Trophoblast cell (in vitro differentiated cells and primary cell): ENCODE results near the gene SMAD3.

Source experiments
- DNase-seq, 2 donors: peaks; one replicate each; pipeline ENCODE4 v3.0.0-alpha.2; 2016
- H2AFZ ChIP-seq: 2 replicates; pipeline ENCODE4 v1.6.1; 2013; ENCODE audit warnings: low read length, moderate library complexity, mild to moderate bottlenecking; ENCODE audit not compliant: insufficient read depth, poor library complexity
- H2AK5ac ChIP-seq: 2 replicates; pipeline ENCODE4 v1.6.1; 2013; ENCODE audit warnings: mild to moderate bottlenecking, low read length
- H2BK120ac ChIP-seq: 2 replicates; pipeline ENCODE4 v1.6.1; 2013; ENCODE audit warnings: low read length, mild to moderate bottlenecking, moderate library complexity; ENCODE audit not compliant: insufficient read depth, poor library complexity
- H2BK12ac ChIP-seq: 2 replicates; pipeline ENCODE4 v1.6.1; 2013; ENCODE audit warnings: mild to moderate bottlenecking, low read length, moderate library complexity
- H2BK5ac ChIP-seq: 2 replicates; pipeline ENCODE4 v1.6.1; 2013; ENCODE audit warnings: low read length, low read depth, moderate library complexity, mild to moderate bottlenecking; ENCODE audit not compliant: poor library complexity
- H3K14ac ChIP-seq: 2 replicates; pipeline ENCODE4 v1.6.1; 2013; ENCODE audit warnings: mild to moderate bottlenecking, low read length
- H3K18ac ChIP-seq: 2 replicates; pipeline ENCODE4 v1.6.1; 2013; ENCODE audit warnings: mild to moderate bottlenecking, low read length
- H3K23ac ChIP-seq: 2 replicates; pipeline ENCODE4 v1.6.1; 2013; ENCODE audit warnings: low read length
- H3K27ac ChIP-seq: 2 replicates; pipeline ENCODE4 v1.5.1; 2013; ENCODE audit warnings: low read depth, mild to moderate bottlenecking, inconsistent platforms, low read length, moderate library complexity
- H3K27me3 ChIP-seq: 2 replicates; pipeline ENCODE4 v1.6.1; 2013; ENCODE audit warnings: inconsistent platforms, mild to moderate bottlenecking, low read length, moderate library complexity; ENCODE audit not compliant: insufficient read depth
- H3K36me3 ChIP-seq, 2 experiments: 1 replicate in 1 of 2; 2 replicates in 1 of 2; pipeline ENCODE4 v1.6.1; 2013; ENCODE audit warnings: low read length in 2 of 2, mild to moderate bottlenecking in 2 of 2, moderate library complexity in 1 of 2; ENCODE audit not compliant: insufficient read depth in 2 of 2, control insufficient read depth in 1 of 2
- H3K4ac ChIP-seq: 2 replicates; pipeline ENCODE4 v1.6.1; 2013; ENCODE audit warnings: low read depth, mild to moderate bottlenecking, low read length, moderate library complexity
- H3K4me1 ChIP-seq, 2 experiments: 1 replicate in 1 of 2; 2 replicates in 1 of 2; pipeline ENCODE4 v1.6.1; 2013; ENCODE audit warnings: low read length in 2 of 2, mild to moderate bottlenecking in 2 of 2, moderate library complexity in 1 of 2; ENCODE audit not compliant: insufficient read depth in 2 of 2, control insufficient read depth in 1 of 2
- H3K4me2 ChIP-seq: 2 replicates; pipeline ENCODE4 v1.6.1; 2013; ENCODE audit warnings: inconsistent platforms, mild to moderate bottlenecking, low read length, moderate library complexity
- H3K4me3 ChIP-seq: 2 replicates; pipeline ENCODE4 v1.5.1; 2013; ENCODE audit warnings: mild to moderate bottlenecking, low read depth, low read length, inconsistent platforms
- H3K79me1 ChIP-seq: one replicate; pipeline ENCODE4 v1.6.1; 2013; ENCODE audit warnings: low read length
- H3K79me2 ChIP-seq: 2 replicates; pipeline ENCODE4 v1.6.1; 2013; ENCODE audit warnings: low read length, mild to moderate bottlenecking; ENCODE audit not compliant: control insufficient read depth, insufficient read depth, poor library complexity
- H3K9ac ChIP-seq: 2 replicates; pipeline ENCODE4 v1.6.1; 2013; ENCODE audit warnings: mild to moderate bottlenecking, low read length
- H3K9me3 ChIP-seq: 2 replicates; pipeline ENCODE4 v1.6.1; 2013; ENCODE audit warnings: low read depth, mild to moderate bottlenecking, control low read depth, inconsistent platforms, low read length; ENCODE audit not compliant: insufficient read depth
- H4K12ac ChIP-seq: 2 replicates; pipeline ENCODE4 v1.6.1; 2013; ENCODE audit warnings: low read depth, mild to moderate bottlenecking, low read length, moderate library complexity
- H4K8ac ChIP-seq: 2 replicates; pipeline ENCODE4 v1.6.1; 2013; ENCODE audit warnings: low read depth, mild to moderate bottlenecking, low read length, moderate library complexity
- H4K91ac ChIP-seq: one replicate; pipeline ENCODE4 v1.6.1; 2013; ENCODE audit warnings: low read depth, mild to moderate bottlenecking, low read length, moderate library complexity
- WGBS: extraction: QIAGEN DNeasy Blood & Tissue Kit; methylation state at CpG from one replicate; pipeline ENCODE4 v1.1.7; 2013; ENCODE audit warnings: missing lambda C conversion rate; ENCODE audit not compliant: insufficient read length, insufficient coverage; ENCODE audit errors: extremely low coverage; 5-methylcytosine and 5-hydroxymethylcytosine counted together

The SMAD3 gene

DNA sequence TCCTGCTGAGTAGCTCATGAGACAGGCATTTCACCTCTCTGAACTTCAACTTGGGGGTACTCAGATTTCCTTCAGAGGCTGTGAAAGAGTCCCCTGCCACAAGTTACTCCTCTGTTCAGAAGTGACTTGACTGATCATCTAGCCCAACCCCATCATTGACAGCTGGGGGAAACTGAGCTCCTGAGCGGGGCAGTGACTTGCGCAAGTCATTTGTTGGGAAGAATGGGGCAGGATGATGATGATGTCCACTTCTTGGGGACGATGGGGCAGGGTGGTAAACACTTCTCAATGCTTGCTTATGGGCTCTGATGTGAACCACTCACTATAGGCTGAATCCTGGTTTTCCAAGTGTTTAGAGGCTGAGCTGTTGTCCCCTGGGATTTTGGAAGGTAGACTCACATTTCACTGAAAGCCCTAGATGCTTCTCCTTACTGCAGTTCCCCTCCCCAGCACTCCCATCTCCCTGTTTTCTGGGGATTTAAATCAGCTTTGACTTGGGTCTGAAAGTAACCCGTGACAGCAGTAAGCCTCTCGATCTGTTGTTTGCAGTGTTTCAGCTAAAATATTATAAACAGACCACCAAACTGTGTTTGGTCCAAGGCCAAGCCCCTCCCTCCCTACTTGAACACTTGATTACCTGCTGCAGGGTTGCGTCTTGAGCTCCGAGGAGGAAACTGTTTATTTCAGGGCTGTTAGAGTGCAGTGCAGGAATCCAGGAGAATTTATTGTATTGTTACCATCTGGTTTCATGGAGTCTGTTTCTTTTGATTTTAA, 25.1 kb downstream of the SMAD3 start:
- no peak overlapping the region for H3K14ac ChIP-seq
- H3K18ac ChIP-seq: peak overlapping the region; percentile 55
- no peaks in the 10 kb centered on the region for H3K9me3 ChIP-seq
- no peak overlapping the region for H3K23ac ChIP-seq
- no peak overlapping the region for H3K4me2 ChIP-seq
- H2BK120ac ChIP-seq: no peak overlapping the region
- H2AK5ac ChIP-seq: peak overlapping the region; percentile 26
- no peak overlapping the region for H4K91ac ChIP-seq
- no peak overlapping the region for H3K4ac ChIP-seq
- no peak overlapping the region for H4K12ac ChIP-seq
- no CpG with 5 or more reads among the region's 7 CpGs for WGBS
- no peak for DNase-seq
- H3K27me3 ChIP-seq: no peaks in the 10 kb centered on the region
- peaks cover 31 to 44% of the 10 kb centered on the region in 2 experiments for H3K4me1 ChIP-seq
- no peak overlapping the region for H4K8ac ChIP-seq
- H2BK5ac ChIP-seq: no peak overlapping the region
- no peaks in the 10 kb centered on the region for H3K79me1 ChIP-seq
- H3K9ac ChIP-seq: no peak overlapping the region
- H3K36me3 ChIP-seq: peaks cover 15 to 18% of the 10 kb centered on the region in 2 experiments
- no peak overlapping the region for H3K27ac ChIP-seq
- H2AFZ ChIP-seq: no peak overlapping the region
- H3K79me2 ChIP-seq: peaks cover 2% of the 10 kb centered on the region
- no peak overlapping the region for H3K4me3 ChIP-seq
- H2BK12ac ChIP-seq: no peak overlapping the region

DNA sequence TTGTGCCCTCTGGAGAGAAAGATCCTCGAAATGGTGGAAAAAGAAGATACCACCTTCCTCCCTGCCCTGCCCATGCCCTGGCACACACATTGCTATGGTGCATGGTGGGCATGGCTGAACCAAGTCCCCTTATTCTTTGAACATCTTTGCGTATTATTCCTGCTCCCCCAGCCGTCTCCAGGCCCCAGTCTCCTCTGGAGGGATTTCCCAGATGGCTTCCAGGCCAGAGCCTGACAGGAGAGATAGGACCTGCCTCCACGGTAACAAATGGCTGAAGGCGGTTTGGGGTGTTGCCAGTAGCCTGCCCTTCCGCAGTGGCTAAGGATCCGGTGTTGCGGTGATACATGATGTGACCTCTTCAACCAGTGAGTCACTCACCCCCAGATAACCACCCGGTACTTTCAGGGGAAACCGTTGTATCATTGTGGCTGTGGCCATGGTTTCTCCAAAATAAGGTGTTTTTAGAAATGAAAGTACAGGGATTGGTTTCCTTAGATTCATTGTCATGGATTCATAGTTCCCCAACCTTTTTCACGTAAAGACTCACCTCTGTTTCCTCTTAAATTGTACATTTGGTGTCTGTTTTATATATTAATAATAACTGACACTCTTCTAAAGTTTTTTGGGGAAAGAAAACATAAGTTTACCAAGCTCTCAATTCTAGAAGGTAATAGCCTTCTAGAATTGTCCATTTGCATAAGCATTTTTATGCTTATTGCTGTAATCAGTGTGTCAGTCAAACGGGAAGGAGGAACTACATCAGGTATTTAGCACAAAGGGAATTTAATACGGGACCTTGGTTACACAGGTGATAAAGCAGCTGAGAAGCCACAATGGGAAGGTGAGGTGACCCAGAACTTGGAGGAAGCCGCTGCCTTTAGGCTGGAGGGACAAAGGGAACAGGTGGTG, 25.9 kb downstream of the SMAD3 start:
- Histone ChIP-seq H3K27ac (no peak overlapping the region), H4K12ac (no peak overlapping the region)

DNA sequence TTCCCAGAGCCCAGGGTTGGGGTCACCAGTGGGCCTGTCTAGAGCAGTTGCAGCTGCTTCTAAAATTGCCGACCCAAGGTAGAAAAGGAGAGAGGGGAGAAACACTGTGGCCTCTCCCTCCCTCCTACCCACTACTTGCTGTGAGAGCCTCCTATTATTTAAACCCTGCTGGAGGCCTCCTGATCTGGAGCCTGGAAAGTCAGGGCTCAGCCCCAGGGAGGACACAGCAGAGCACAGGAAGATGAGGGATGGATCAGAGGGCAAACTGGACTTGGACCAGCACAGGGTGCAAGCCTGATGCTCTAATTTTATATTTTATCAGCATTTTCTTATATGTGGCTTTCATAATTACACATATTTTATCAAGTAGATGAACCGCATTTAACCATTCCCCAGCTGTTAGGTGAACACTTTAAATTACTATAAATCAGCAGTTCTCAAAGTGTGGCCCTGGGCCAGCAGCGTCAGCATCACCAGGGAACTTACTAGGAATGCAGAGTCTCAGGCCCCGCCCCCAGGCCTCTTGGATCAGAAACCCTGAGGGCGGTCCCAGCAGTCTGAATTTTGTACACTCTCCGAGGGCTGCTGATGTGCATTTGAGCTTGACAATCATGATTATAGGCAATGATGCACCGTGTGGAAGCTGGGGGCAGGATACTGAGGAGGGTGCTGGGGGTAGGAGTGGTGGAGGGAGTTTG, 26.7 kb downstream of the SMAD3 start:
- Histone ChIP-seq H3K14ac (no peak overlapping the region), H3K79me2 (peaks cover 2% of the 10 kb centered on the region), H2AFZ (no peak overlapping the region), H2BK5ac (no peak overlapping the region), H3K18ac (no peak overlapping the region), H3K4me1 (peaks cover 24 to 35% of the 10 kb centered on the region in 2 experiments), H3K27ac (no peak overlapping the region), H4K12ac (no peak overlapping the region), H3K27me3 (no peaks in the 10 kb centered on the region), H3K36me3 (peaks cover 15 to 21% of the 10 kb centered on the region in 2 experiments), H2BK12ac (no peak overlapping the region), H4K8ac (no peak overlapping the region), H3K4me2 (no peak overlapping the region), H3K4ac (no peak overlapping the region), H4K91ac (no peak overlapping the region), H3K9me3 (no peaks in the 10 kb centered on the region), H3K9ac (no peak overlapping the region), H3K23ac (no peak overlapping the region), H3K79me1 (no peaks in the 10 kb centered on the region), H2AK5ac (no peak overlapping the region), H2BK120ac (no peak overlapping the region), H3K4me3 (no peak overlapping the region)
- WGBS: no CpG with 5 or more reads among the region's 7 CpGs
- no peak for DNase-seq

More for the DNA sequence above, 25.9 kb downstream of the SMAD3 start:
- Histone ChIP-seq H2AK5ac (no peak overlapping the region), H3K18ac (no peak overlapping the region), H3K27me3 (no peaks in the 10 kb centered on the region), H2BK5ac (no peak overlapping the region), H4K91ac (no peak overlapping the region), H4K8ac (no peak overlapping the region), H3K79me1 (no peaks in the 10 kb centered on the region), H3K36me3 (peaks cover 15 to 21% of the 10 kb centered on the region in 2 experiments), H3K4me2 (peak overlapping the region; percentile 17), H3K23ac (no peak overlapping the region), H3K9ac (no peak overlapping the region), H3K79me2 (peaks cover 2% of the 10 kb centered on the region), H3K14ac (no peak overlapping the region), H3K9me3 (no peaks in the 10 kb centered on the region), H2AFZ (no peak overlapping the region), H3K4ac (no peak overlapping the region), H3K4me1 (peaks cover 26 to 37% of the 10 kb centered on the region in 2 experiments), H2BK12ac (no peak overlapping the region), H2BK120ac (no peak overlapping the region), H3K4me3 (no peak overlapping the region)
- DNase-seq: no peak
- no CpG with 5 or more reads among the region's 14 CpGs for WGBS

DNA sequence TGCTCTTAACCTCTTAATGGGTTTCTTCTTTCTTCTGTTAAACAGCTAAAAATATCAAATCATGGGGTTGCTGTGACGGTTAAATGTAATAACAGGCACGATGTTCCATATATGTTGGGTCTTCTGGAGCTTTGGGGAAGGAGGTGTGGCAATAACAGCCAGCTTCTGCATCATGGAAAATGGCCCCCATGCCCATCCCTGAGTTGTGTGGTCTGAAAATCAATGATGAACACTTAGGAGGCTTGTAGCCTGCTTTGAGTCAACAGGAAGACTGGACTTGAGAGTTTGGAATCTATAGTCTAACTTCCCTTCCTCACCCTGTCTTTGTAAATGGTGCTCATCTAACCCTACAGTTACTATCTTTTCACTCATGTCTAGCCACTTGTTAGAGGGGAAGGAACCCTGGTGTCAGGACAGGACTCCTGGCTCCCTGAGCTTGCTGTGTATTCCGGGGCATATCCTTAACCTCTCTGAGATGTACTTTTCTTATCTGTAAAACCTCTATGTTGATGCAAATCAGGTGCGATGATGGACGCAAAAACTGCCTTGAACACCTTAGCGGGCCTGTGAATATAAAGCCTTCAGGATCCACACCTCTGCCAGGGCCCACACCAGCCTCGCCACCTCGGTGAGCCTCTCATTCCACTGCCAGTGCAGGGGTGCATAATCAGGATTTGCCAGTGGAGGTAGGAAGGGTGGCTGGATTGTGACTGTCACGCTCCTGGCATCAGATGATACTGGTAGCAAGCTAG, 27.5 kb downstream of the SMAD3 start:
- Histone ChIP-seq H3K4me1 (peaks cover 22 to 31% of the 10 kb centered on the region in 2 experiments), H4K91ac (no peak overlapping the region), H2AFZ (no peak overlapping the region), H3K14ac (no peak overlapping the region), H2BK120ac (no peak overlapping the region), H3K79me2 (peaks cover 2% of the 10 kb centered on the region), H2BK5ac (no peak overlapping the region), H3K79me1 (no peaks in the 10 kb centered on the region), H3K27me3 (no peaks in the 10 kb centered on the region), H3K4me3 (no peak overlapping the region), H4K12ac (no peak overlapping the region), H3K18ac (no peak overlapping the region), H2BK12ac (no peak overlapping the region), H3K36me3 (peaks cover 15 to 21% of the 10 kb centered on the region in 2 experiments), H3K23ac (no peak overlapping the region), H3K9me3 (no peaks in the 10 kb centered on the region), H4K8ac (no peak overlapping the region), H2AK5ac (no peak overlapping the region), H3K9ac (no peak overlapping the region), H3K4ac (no peak overlapping the region), H3K4me2 (no peak overlapping the region), H3K27ac (no peak overlapping the region)
- no CpG with 5 or more reads among the region's 9 CpGs for WGBS
- DNase-seq: no peak
